Panc1 (cell line): Measurements from ENCODE around the gene BMP7. TPM values are rescaled to one million over a fixed set of nuclear protein-coding genes. Genes with fewer than 3 reads are reported as not detected.

Source experiments
- ATAC-seq: fragments of 200-7000 bp; cut with Tn5 transposase; 2 replicates; pipeline ENCODE4 v1.9.1; 2020; ENCODE audit warnings: mild to moderate bottlenecking, moderate library complexity
- BruUV-seq: library from RNA; stranded (reverse); fragments of 400-500 nt; replicated peaks from 2 replicates; lab custom pipeline; 2021; lab: Mats Ljungman, UMichigan
- CTCF ChIA-PET: fragments of 300-600 bp; sonication (Branson Sonifier 250); formaldehyde crosslinking; loops from one replicate; lab custom pipeline; 2022; ENCODE audit warnings: antibody characterized with exemption; lab: Charles Lee
- POLR2A ChIA-PET: fragments of 300-600 bp; sonication (Branson Sonifier 250); formaldehyde crosslinking; loops from one replicate; lab custom pipeline; 2022; ENCODE audit warnings: antibody characterized with exemption; lab: Charles Lee
- DNase-seq: peaks from one replicate; pipeline ENCODE4 v3.0.0-alpha.2; 2010; ENCODE audit warnings: low read depth, low spot score
- H3K27ac ChIP-seq: 2 replicates; pipeline ENCODE4 v1.5.1; 2011; ENCODE audit warnings: mild to moderate bottlenecking, low read length, inconsistent platforms
- H3K27me3 ChIP-seq: fragments of 200-500 bp; sonication (Bioruptor generic); 2 replicates; pipeline ENCODE4 v1.6.0; 2014; ENCODE audit warnings: low read length, inconsistent platforms; ENCODE audit not compliant: control insufficient read depth, insufficient read depth
- H3K36me3 ChIP-seq: fragments of 200-500 bp; sonication (Bioruptor generic); 2 replicates; pipeline ENCODE4 v1.5.1; 2014; ENCODE audit warnings: inconsistent platforms, mild to moderate bottlenecking, low read length, moderate library complexity; ENCODE audit not compliant: control insufficient read depth, insufficient read depth
- H3K4me1 ChIP-seq: 2 replicates; pipeline ENCODE4 v1.5.1; 2011; ENCODE audit warnings: inconsistent platforms, mild to moderate bottlenecking, low read length, moderate library complexity; ENCODE audit not compliant: control insufficient read depth, insufficient read depth
- H3K4me3 ChIP-seq, 2 experiments: 2 replicates each; pipeline ENCODE4 v1.5.1; 2011 to 2012; ENCODE audit warnings: low read depth in 2 of 2, low read length in 2 of 2, mild to moderate bottlenecking in 2 of 2, inconsistent platforms in 1 of 2, moderate library complexity in 1 of 2
- H3K9me3 ChIP-seq: fragments of 200-500 bp; sonication (Bioruptor generic); 2 replicates; pipeline ENCODE4 v1.5.1; 2014; ENCODE audit warnings: low read depth, mild to moderate bottlenecking, inconsistent platforms, low read length, moderate library complexity; ENCODE audit not compliant: control insufficient read depth, insufficient read depth
- CTCF ChIP-seq: fragments of 450-650 bp; IDR thresholded peaks from 2 replicates; pipeline ENCODE4 v1.5.1; 2017; ENCODE audit warnings: mild to moderate bottlenecking
- POLR2AphosphoS5 ChIP-seq: IDR thresholded peaks from 2 replicates; pipeline ENCODE4 v1.6.1; 2012; ENCODE audit warnings: mild to moderate bottlenecking, low read depth, low read length, moderate library complexity
- REST ChIP-seq, 2 experiments: IDR thresholded peaks; 2 replicates each; pipeline ENCODE4 v1.6.1; 2011 to 2012; ENCODE audit warnings: low read depth in 2 of 2, control low read depth in 1 of 2, low read length in 1 of 2, mild to moderate bottlenecking in 1 of 2, moderate library complexity in 1 of 2; ENCODE audit not compliant: insufficient read depth in 1 of 2
- SIN3A ChIP-seq: IDR thresholded peaks from 2 replicates; pipeline ENCODE4 v1.6.1; 2012; ENCODE audit warnings: low read depth, mild to moderate bottlenecking, low read length, moderate library complexity, borderline replicate concordance; ENCODE audit not compliant: insufficient read depth
- TCF7L2 ChIP-seq: IDR thresholded peaks from 2 replicates; pipeline ENCODE4 v1.6.1; 2011; ENCODE audit warnings: mild to moderate bottlenecking, low read depth, low read length, inconsistent platforms
- in situ Hi-C: cut with HindIII; loops from 2 replicates; pipeline ENCODE4 v1.10.0; 2016; ENCODE audit warnings: low sequenced_read_pairs, low pct_unique_long_range_greater_than_20kb
- intact Hi-C: fragments of 100-400 bp; cut with micrococcal nuclease; formaldehyde crosslinking; loops from one replicate; pipeline ENCODE4 v1.10.0; 2022; ENCODE audit not compliant: unreplicated experiment
- total RNA-seq: library from RNA; stranded (reverse); gene quantifications from one replicate; pipeline ENCODE4 v1.2.1, GENCODE V29; 2021; ENCODE audit not compliant: unreplicated experiment

BMP7 gene
- total RNA-seq, 1 experiment from 2014 or later = 11.5 TPM

- Histone ChIP-seq H3K36me3 (no peaks in the 10 kb centered on the region), H3K27me3 (peaks cover 15% of the 10 kb centered on the region), H3K9me3 (no peaks in the 10 kb centered on the region), H3K4me3 (no peak overlapping the region), H3K4me1 (no peaks in the 10 kb centered on the region), H3K27ac (no peak overlapping the region)
- no peak for ATAC-seq
- TF ChIP-seq POLR2AphosphoS5 = no peak
- TF ChIP-seq CTCF = no peak
- TF ChIP-seq SIN3A = no peak
- TF ChIP-seq TCF7L2 = no peak
- no peak for TF ChIP-seq REST (IDR thresholded peaks at IDR 0.05; ENCODE audit: insufficient read depth in 1 of 2, low read depth in 2 of 2, low read length in 1 of 2)
- no TSS peak for BruUV-seq
- CTCF ChIA-PET = no interaction called here
- intact Hi-C loops = no loop called here
- POLR2A ChIA-PET = no interaction called here
- in situ Hi-C loops = no loop called here
- no peak for DNase-seq
Observed at GRCh38 chr20:57145089-57145631, 121.3 kb downstream of the BMP7 start.

GRCh38 chr20:57143173-57143572 is 123.3 kb downstream of the BMP7 start:
- H3K4me1 ChIP-seq = no peaks in the 10 kb centered on the region
- CTCF ChIA-PET = no interaction called here

More at GRCh38 chr20:57143173-57143572, 123.3 kb downstream of the BMP7 start:
- ATAC-seq (no peak), DNase-seq (no peak)
- H3K27me3 ChIP-seq = peaks cover 11% of the 10 kb centered on the region
- intact Hi-C loops (no loop called here), in situ Hi-C loops (no loop called here)
- no TSS peak for BruUV-seq
- no peaks in the 10 kb centered on the region for H3K9me3 ChIP-seq
- POLR2A ChIA-PET = no interaction called here
- no peaks in the 10 kb centered on the region for H3K36me3 ChIP-seq
- no peak overlapping the region for H3K4me3 ChIP-seq
- TF ChIP-seq CTCF = no peak
- no peak overlapping the region for H3K27ac ChIP-seq
